AG04449 (cell line): Measurements from ENCODE around the gene LHFPL3.
"Not testable (repeated sequence)": the region's sequence is repeated elsewhere in the genome, so short reads cannot be mapped to it uniquely, and the experiment has no call there.

Source experiments
- CTCF ChIA-PET: fragments of 350-600 bp; formaldehyde crosslinking; extraction: SDS; loops from one replicate; lab custom pipeline; 2021; ENCODE audit warnings: antibody characterized with exemption; lab: Yijun Ruan, JAX
- POLR2A ChIA-PET: fragments of 400-600, 350-600 bp; formaldehyde crosslinking; extraction: SDS; loops from one replicate; lab custom pipeline; 2020; ENCODE audit warnings: antibody characterized with exemption, inconsistent platforms; lab: Yijun Ruan, JAX
- DNase-seq: peaks from one replicate; pipeline ENCODE4 v3.0.0-alpha.2; 2010; ENCODE audit warnings: low read depth, low spot score
- H3K4me3 ChIP-seq: 2 replicates; pipeline ENCODE4 v1.5.1; 2011; ENCODE audit warnings: low read depth, mild to moderate bottlenecking, control low read depth, low read length
- TF ChIP-seq, protein P1 (sequence below): IDR thresholded peaks from one replicate; pipeline ENCODE4 v1.5.1; 2011; ENCODE audit warnings: mild to moderate bottlenecking, moderate library complexity, low read length, control low read depth, inconsistent platforms; ENCODE audit not compliant: insufficient read depth; ENCODE audit errors: missing control alignments

Gene LHFPL3

DNA sequence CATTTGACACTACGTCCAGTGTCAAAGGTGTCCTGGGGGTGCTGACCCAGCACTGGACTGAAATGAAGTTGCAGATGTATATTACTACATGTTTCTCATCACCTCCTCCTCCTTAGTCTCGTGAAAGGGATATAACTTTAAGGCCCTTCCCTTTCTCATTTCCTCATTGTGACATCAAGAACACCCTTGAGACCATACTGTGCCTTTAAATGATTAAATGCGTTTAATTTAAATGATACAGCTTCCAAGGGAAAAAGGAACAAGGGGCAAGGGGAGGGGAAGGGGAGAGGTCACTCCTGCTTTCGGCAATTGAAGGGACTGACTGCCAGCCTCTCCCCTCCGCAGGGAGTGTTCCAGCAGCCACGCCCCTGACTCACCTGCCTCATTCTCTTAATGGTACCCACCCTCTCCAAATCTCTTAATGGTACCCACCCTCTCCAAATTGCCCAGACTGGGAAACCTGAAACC, 605.2 kb downstream of the LHFPL3 start:
- ChIA-PET CTCF (no interaction called here), POLR2A (no interaction called here)
- TF ChIP-seq, protein P1, sequence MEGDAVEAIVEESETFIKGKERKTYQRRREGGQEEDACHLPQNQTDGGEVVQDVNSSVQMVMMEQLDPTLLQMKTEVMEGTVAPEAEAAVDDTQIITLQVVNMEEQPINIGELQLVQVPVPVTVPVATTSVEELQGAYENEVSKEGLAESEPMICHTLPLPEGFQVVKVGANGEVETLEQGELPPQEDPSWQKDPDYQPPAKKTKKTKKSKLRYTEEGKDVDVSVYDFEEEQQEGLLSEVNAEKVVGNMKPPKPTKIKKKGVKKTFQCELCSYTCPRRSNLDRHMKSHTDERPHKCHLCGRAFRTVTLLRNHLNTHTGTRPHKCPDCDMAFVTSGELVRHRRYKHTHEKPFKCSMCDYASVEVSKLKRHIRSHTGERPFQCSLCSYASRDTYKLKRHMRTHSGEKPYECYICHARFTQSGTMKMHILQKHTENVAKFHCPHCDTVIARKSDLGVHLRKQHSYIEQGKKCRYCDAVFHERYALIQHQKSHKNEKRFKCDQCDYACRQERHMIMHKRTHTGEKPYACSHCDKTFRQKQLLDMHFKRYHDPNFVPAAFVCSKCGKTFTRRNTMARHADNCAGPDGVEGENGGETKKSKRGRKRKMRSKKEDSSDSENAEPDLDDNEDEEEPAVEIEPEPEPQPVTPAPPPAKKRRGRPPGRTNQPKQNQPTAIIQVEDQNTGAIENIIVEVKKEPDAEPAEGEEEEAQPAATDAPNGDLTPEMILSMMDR, result no peak
- no peak overlapping the region for H3K4me3 ChIP-seq
- no peak for DNase-seq

DNA sequence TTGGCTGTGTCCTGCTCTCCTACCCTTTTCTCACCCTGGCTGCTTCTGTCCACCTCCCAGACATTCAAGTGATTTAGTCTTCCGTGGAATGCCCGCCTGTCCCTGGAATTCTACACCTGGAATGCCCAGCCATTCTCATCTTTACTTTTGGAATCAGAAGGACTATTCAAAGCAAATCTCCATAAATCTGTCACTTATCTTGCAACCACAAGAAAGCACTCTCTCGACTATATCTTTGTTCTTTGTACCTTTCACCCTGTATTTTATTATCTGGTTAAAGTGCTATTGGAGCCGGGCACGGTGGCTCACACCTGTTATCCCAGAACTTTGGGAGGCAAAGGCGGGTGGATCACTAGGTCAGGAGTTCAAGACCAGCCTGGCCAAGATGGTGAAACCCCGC, 606.3 kb downstream of the LHFPL3 start:
- TF ChIP-seq, protein P1, result no peak
- DNase-seq, result no peak
- H3K4me3 ChIP-seq, result no peak overlapping the region
- POLR2A ChIA-PET, result interaction anchor here (0.8 kb wide), 1 partner anchor 9 kb away, joined by 3 read pairs; no protein-coding TSS in a partner anchor
- CTCF ChIA-PET, result no interaction called here

DNA sequence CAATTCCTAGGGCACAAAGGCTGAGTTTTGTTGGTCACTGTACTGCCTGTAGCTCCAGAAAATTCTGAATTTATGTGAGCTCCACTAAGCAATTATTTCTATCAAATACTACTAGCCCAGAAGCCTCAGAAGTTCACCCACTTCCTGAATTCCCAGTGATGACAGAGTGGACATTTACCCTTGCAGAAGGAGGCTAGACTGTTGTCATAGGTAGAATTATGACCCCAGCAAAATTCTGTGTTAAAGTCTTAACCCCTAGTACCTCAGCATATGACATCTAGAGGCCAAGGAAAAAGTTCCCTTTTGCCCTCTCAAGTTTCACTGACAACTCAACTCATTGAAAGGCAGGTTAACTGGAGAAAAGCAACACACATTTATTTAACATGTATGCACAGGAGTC, 606.9 kb downstream of the LHFPL3 start:
- ChIA-PET POLR2A (interaction anchor here (0.8 kb wide), 1 partner anchor 8 kb away, joined by 3 read pairs; no protein-coding TSS in a partner anchor), CTCF (no interaction called here)

DNA sequence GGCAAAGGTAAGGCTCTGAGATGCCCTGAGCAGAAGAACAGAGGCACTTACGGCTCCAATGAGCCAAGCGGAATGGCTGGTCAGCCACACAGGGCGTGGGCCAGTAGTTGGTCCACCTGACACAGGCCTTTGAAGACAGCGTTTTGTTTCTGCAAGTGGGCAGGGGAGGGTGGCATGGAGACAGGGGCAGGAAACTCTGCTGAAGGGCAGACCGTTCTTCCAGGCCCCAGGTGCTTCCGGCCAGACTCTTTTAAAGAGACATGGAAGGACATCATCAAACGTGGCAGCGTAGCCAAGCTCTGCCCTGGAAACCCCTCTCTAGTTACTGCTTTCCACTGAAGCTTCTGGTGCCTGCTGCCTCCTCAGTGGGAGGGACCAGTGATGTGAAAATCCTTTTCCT, 608.1 kb downstream of the LHFPL3 start:
- ChIA-PET CTCF (interaction anchor here (1.4 to 1.7 kb wide), 2 partner anchors 10 to 14 kb away, joined by 3 to 4 read pairs; no protein-coding TSS in a partner anchor), POLR2A (no interaction called here)
- no peak for DNase-seq
- no peak overlapping the region for H3K4me3 ChIP-seq
- TF ChIP-seq, protein P1, result no peak

More for the DNA sequence above, 606.9 kb downstream of the LHFPL3 start:
- no peak for DNase-seq
- no peak overlapping the region for H3K4me3 ChIP-seq
- TF ChIP-seq, protein P1, result no peak

DNA sequence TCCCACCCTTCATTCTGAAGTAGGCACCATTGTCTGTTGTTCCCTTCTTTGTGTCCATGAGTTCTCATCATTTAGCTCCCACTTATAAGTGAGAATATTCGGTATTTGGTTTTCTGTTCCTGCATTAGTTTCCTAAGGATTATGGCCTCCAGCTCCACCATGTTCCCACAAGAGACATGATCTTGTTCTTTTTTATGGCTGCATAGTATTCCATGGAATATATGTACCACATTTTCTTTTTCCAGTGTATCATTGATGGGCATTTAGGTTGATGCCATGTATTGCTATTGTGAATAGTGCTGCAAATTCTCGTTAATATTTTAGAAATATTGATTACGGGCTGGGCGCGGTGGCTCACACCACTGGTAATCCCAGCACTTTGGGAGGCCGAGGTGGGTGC, 609.1 kb downstream of the LHFPL3 start:
- POLR2A ChIA-PET, H3K4me3 ChIP-seq, DNase-seq: not testable (repeated sequence)
- CTCF ChIA-PET, result interaction anchor here (1.4 to 1.7 kb wide), 2 partner anchors 11 to 15 kb away, joined by 3 to 4 read pairs; no protein-coding TSS in a partner anchor

DNA sequence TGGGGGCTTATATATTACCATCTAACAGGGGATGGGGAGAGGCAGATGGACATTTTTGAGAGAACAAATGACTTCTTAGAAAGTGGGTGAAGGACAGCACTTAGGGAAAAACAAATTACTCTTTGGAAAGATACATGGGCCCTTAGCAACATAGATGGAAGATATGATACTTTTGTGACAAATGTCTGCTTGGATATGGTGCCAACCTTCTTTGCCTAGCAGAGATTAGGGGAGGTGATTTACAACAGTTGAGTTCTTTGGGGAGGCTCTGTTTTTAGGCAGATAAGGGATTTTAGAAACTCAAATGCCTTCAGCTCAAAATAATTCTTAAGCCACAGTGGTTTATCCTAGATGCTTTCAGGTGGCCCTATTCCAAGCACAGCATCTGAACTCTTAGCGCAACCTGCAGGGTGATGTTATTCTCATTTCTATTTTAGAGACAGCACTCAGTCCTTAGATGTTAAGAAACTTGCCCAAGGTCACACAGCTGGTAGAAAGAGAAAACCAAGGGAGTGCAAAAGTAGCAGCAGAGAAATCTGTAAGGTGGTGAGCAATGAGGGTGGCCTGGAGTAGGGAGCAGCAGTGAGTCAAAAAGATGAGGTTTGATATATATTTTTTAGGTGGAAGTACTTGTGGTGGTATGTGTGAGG, 610.5 kb downstream of the LHFPL3 start:
- no peak for DNase-seq
- ChIA-PET POLR2A (interaction anchor here (0.5 to 0.8 kb wide), 2 partner anchors 25 to 244 kb away, joined by 3 read pairs; no protein-coding TSS in a partner anchor), CTCF (interaction anchor here (1.0 kb wide), 1 partner anchor 41 kb away, joined by 4 read pairs; no protein-coding TSS in a partner anchor)
- no peak overlapping the region for H3K4me3 ChIP-seq
- TF ChIP-seq, protein P1, result no peak
